Activated T-cell treated with anti-CD3 and anti-CD28 coated beads for 48 hours (primary cell): Measurements from ENCODE around the gene ZWINT.

Experiments
- DNase-seq: peaks from one replicate; pipeline ENCODE4 v3.0.0-alpha.2; 2020; ENCODE audit warnings: low read depth

The ZWINT gene, protein sequence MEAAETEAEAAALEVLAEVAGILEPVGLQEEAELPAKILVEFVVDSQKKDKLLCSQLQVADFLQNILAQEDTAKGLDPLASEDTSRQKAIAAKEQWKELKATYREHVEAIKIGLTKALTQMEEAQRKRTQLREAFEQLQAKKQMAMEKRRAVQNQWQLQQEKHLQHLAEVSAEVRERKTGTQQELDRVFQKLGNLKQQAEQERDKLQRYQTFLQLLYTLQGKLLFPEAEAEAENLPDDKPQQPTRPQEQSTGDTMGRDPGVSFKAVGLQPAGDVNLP

DNA sequence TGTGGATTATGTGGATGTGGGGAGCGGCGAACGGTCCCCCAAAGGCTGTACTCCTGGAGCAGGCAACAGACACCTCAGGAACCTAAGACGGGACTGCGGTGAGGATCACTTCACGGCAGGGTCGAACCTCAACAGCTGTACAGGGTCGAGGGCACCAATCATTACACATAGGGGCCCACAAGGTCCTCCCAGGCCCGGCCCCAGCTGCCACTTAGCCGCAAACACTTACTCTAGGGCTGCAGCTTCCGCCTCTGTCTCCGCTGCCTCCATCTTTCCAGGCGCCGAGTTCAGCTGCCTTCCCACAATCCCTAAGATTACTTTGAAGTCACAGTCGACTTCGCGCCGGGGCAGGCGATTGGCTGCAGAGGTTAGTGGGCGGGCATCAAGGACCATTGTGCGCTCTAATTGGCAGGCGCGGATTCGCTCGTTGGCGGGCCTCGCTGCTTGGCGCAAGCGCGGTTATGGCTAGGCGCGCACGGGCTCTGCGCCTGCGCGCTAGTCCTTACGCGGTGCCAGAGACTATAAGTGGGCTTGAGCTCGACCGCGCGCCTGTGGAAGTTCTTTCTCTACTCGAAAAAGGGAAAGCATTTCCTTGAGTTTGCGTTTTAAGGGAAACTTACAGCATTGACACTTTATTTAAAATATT is at the start of gene ZWINT:
TSS of gene ZWINT (minus strand) at position 293 of the 646 bp plus-strand sequence. CDS start at position 270, 23 bp downstream.
- peak; percentile 89 for DNase-seq

DNA sequence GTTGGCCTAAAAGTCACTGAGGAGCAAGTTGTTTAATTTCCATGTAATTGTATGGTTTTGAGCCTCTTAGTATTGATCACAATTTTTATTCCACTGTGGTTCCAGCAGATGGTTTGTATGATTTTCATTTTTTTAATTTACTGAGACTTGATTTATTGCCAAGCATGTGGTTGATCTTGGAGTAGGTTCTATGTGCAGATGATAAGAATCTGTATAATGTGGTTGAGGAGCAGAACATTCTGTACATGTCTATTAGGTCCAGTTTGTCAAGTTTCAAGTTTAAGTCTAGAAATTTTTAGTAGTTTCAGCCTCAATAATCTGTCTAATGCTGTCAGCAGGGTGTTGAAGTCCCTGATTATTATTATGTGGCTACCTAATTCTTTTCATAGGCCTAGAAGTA is 22.7 kb upstream of the ZWINT start:
- no peak for DNase-seq

DNA sequence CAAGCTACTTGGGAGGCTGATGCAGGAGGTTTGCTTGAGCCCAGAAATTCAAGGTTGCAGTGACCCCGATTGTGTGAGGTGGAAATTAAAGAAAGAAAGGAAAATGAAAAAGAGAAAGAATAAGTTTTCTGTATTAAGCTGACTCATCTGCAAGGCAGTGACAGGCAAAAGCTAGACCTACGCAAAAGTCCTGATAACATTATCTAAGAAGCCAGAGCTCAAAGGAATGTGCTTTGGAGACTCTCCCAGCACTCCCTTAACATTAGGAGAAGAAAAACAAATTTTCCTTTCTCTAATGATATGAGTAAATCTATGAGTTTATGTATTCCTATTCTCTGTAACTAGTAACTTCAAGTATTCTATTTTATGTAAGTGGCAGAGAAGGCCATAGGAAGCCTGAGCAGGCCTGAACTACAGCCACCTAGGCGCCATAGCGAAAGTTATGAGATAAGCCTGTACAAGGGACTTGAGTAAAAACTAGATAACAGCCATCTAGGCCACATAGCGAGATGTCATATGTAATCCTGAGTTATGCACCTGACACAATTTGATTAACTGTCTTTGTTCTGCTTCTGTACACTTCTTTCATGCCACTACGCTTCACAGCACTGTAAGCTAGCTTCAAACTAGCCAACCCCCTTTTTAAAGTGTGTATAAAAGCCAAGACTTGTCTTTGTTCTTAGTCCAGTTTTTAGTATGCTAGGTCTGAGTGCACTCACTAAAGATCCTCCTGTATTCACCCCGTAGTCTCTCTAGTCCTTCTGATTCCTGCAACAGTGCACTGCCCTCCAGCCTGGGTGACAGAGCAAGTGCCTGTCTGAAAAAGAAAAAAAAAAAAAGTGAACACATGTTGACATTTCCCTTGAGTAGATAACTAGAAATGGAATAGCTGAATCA is 9.4 kb upstream of the ZWINT start:
- DNase-seq = no peak

DNA sequence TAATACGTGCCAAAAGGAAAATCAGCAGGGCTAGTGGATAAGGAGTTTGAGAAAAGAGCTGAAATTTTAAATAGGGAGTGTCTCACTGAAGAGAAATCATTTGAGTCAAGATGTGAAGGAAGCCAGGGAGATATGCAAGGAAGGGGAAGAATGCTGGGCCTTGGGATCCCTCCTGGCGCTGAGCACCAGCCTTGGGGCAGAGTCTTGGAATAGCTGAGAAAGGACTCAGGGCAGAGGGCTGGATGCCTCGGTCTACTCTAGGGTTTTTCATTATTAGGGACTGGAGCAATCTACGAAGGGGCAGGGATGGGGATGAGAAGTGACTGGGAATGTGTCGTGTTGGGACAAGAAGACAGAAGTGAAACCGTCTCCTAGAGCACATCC is 484 bp downstream of the ZWINT start:
- no peak for DNase-seq

DNA sequence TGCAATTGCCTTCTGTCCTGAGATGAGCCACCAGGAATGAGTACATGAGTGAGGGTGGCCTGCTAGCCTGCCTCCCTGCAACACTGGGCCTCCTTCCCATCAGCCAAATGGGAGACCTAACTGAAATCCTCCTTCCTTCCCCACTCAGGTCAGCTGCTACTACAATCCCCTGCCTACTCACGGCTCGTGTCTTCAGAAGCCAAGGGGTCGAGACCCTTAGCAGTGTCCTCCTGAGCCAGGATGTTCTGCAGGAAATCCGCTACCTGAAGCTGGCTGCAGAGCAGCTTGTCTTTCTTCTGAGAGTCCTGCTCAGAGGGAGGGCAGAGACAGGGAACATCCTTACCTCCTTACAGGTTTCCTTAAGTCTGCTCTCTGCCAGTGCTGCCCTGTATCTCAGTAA is 1.2 kb downstream of the ZWINT start:
- no peak for DNase-seq

DNA sequence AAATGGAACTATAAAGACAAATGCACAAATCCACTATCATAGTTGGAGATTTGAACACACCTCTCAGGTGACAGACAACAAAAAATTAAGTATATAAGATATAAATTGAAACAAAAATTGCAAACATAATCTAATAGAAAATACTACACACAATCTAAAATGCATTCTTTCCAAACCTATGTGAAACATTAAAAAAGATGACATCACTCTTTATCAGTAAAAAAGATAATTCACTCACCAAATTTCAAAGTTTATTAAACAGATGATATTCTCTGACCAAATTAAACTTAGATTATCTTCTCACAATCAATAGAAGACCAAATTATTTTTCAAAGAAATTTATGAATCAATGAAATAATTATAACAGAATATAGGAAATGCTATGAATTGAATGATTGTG is 4.0 kb downstream of the ZWINT start:
- DNase-seq = no peak

DNA sequence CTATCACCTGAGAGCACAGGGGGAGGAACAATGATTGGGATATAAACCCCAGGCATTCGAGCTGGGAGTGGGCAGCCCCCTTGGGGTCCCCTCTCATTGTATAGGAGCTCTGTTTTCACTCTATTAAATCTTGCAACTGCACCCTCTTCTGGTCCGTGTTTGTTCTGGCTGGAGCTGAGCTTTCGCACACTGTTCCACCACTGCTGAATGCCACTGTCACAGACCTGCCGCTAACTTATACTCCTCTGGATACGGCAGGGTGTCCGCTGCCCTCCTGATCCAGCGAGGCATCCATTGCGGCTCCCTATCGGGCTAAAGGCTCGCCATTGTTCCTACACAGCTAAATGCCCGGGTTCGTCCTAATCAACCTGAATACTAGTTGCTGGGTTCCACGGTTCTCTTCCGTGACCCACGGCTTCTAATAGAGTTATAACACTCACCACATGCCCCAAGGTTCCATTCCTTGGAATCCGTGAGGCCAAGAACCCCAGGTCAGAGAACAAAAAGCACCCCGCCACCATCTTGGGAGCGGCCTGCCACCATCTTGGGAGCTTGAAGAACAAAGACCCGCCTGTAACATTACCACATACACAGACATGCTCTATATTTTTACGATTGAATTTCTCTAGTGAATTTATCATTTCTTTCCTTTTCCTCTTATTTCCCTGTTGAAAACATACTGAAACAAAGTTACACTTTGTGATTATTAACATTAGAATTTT is 9.0 kb downstream of the ZWINT start:
- DNase-seq = no peak

DNA sequence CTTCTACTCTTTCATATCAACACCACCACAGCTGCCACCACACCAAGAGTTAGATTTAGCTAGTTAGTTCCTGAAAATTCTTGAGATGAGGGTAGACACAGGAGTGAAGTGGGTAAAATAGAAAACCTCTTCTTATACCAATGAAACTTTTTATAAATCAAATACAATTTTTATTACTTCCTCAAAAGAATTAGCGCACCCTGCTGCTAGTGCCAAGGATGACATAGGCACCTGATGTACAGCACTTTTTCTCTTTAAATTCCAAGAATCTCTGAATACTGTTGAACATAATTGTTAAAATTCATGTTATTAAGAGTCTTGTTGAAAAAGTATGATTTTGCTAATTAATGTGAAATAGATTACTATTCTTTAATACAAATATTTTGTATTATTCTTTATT is 11.4 kb downstream of the ZWINT start:
- no peak for DNase-seq

DNA sequence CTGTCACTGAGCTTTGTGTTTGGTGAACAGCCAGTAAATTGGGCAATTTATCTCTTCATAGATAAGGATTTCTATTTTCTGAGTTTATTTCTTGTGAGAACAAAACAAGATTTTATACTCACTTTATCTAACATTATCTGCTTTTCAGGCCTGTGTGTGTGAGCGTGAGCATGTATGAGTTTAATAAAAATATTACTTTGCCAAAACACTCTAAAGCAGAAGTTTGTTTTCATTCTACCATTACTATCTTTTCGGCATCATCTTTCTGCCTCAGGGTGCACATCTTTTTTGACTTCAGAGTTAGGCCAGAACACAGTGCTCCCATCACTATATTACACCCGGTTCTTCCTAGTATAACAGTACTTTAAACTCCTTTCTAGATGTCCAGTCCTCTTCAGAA is 13.0 kb downstream of the ZWINT start:
- no peak for DNase-seq

DNA sequence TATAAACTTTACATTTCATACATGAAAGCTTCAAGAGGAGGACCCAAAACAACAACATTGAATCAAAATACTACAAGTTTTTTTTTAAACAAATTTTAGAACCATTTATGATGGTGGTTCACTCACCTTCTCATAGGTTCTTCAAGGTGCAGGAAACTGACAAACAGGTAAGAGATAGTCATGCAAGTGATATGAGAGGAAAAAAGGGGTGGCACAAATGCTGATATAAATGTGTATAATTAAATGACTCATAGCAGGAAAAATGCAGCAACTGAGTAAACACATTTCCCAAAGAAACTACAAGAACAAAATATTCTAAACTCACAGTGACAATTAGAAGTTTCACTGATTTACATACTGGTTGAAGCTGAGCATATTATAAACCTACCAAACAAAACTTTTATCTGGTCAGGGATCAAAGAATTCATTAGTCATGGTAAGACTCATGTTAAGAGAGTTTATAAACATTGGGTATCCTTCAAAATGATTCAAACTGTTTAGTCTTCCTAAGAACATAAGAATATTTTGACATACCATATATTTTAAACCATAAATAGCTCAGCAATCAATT is 14.1 kb downstream of the ZWINT start:
- DNase-seq = no peak

DNA sequence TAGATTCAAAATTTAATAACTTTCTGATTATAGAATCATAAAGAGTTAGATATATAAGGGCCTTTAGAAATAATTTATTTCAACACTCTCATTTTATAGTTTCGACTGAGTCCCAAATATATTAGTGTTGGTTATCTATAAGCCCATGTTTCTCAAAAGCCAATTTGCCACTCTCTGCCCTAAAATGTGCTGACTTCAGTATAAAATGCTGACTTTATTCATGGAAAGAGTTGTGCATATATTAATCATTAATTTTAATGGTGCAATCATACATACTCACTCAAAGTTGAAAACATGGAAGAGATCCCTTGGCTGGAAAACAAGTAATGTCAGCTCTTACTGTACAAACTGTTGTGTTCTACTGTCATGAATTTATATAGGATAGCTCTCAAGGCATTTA is 19.4 kb downstream of the ZWINT start:
- no peak for DNase-seq

DNA sequence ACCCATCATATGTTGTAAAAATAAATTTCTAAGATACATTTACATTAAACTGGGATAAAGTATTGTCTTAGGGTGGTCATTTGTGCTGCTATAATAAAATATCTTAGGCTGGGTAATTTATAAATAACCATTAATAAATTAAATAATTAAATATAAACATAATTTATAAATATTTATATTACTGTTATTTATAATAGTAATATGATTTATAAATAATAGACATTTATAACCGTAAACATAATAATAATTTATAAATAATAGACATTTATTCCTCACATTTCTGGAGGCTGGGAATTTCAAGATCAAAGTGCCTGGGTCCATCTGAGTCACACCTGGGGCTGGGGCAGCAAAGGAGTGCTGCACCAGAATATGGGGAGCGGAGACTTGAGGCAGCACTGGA is 31.1 kb downstream of the ZWINT start:
- no peak for DNase-seq

DNA sequence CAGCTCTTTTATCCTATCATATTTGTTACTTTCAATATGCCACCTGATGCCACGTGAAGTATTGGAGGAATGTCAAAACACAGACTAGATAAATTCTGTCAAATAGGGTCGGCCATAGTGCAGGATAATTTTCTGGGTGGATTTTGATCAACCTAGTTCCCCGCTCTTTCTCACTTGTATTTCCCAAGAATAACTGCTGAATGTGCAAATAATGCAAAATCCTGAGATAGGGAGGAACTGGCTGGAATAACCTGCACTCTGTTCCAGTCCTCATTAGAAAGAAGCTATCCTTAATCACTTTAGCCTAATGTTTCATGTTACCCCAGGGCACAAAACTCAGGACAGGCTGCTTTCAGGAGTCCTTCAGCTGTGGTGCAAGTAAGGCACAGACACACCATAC is 33.9 kb downstream of the ZWINT start:
- no peak for DNase-seq

DNA sequence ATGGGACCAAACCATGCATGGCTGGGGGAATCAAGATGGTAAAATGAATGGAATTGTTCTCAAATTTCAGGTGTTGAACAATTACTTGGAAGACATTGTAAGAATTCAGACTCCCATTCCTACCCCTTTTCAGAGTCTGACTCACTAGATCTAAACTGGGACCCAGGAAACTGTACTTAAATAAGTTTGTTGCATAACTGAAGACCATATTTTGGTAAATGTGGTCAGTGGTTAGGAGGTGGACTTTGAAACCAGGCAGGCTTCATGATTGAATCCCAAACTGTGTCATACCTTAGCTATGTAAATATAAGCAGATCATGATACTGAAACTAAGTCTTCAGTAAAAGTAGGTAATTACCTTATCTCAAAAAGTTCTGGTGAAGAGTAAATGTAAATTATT is 41.7 kb downstream of the ZWINT start:
- DNase-seq = no peak

DNA sequence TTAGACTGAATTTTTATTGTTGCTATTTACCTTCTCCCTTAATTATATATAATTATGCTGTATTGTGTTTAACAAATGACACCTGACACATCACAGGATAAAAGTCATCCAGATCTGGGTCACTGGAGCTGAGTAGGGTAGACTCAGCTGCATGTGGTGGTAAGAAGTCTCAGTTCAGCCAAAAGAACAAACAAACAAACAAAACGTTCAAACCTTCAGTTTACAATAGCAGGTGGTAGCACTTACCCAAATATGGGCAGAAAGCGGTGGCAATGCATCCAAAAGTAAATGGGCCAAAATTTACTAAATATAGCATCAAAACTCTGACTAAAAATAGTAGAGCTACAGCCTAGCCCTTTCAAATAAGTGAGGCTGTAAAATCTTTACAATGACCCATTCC is 42.2 kb downstream of the ZWINT start:
- no peak for DNase-seq

DNA sequence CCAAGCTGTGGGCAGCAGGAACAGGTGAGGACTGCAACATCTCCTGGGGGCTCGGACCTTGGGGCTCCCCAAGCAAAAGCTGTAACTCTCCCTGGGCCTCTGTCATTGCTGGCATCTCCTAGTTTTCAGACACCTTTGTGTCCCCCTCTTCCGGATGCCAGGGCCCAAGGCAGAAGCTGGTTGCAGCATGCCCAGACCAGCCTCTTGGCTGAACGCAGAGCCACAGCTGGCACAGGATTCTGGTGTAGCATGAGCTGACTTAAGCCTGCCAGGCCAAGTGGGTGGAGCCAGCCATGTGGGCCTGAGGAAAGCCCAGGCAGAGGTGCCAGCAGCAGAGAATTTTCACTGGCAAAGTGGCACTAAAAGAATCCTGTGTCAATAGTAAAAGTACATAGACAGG is 43.5 kb downstream of the ZWINT start:
- DNase-seq = no peak

DNA sequence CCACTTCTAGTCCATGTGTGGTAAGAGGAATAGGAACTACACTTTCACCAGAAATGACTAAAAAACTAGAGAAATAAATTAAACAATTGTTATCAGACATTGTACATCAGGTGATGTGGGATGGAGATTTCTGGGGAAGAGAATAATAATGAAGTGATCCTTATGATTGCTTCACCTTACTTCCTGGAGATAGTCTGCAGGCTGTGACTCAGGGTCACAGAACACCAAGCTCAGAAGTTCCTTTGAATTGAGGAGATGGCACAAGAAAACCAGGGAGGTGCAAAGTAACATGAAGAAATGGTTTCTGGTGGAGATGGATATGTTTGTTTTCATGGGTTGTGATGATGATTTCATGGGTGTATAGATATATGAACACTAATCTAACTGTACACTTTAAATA is 44.5 kb downstream of the ZWINT start:
- no peak for DNase-seq
